NCI-H2081 (cell line): ENCODE data around the gene INSRR.

Experiments used
- DNase-seq, 2 experiments: peaks; one replicate each; lab custom pipeline; 2025; lab: John Stamatoyannopoulos, UW

INSRR gene

DNA sequence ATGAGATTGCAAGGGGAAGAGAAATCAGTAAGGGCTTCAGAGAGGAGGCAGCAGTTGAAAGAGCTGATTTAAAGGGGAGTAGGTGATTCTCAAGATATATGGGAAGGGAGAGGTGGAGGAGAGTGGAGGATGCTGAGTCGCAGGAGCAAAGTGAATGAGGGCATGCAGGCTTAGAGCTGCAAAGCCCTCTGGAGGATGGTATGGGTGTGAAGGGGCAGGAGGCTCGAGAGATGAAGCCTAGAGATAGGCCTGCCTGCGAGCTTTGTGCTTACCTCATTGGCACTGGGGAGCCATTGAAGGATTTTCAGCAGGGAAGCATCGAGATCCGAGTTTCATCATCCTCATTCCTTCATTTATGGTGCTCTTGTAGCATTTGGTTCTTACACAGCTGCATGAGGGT, 26.5 kb downstream of the INSRR start:
- DNase-seq: no peak

DNA sequence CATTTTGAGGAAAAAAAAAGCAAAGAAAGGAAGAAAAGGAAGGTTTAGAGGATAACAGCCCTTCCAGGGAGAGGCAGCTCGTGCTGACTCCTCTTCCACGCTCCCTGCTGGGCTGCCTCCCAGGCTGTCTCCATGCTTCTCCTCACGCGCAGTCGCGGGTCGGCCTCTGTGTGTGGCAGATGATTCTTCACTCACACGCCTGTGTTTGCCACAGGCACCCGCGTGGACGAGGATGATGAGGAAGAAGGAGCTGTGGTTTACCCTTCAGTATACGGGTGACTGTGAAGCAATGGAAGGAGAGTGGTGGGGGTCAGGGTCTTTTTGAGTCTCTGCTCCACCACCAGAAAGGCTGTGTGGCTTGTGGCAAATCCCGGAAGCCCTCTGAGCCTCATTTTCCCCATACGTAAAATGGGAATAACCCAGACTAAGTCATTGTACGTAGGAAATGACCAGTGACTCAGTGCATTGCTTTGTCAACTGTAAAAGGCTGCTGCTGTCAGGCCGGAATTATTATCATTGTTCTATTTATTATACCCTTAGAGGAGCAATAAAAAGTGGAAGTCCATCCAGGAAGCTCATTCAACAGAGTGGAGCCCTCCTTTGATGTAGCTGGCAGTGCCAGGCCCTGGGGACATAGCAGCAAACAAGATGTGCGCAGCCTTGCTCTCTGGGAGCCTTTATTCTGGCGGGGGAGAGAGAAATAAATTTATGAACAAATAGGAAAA, 30.4 kb downstream of the INSRR start:
- DNase-seq: no peak

- DNase-seq: no peak
Measured at GRCh38 chr1:156826630-156827029, 32.3 kb downstream of the INSRR start.

DNA sequence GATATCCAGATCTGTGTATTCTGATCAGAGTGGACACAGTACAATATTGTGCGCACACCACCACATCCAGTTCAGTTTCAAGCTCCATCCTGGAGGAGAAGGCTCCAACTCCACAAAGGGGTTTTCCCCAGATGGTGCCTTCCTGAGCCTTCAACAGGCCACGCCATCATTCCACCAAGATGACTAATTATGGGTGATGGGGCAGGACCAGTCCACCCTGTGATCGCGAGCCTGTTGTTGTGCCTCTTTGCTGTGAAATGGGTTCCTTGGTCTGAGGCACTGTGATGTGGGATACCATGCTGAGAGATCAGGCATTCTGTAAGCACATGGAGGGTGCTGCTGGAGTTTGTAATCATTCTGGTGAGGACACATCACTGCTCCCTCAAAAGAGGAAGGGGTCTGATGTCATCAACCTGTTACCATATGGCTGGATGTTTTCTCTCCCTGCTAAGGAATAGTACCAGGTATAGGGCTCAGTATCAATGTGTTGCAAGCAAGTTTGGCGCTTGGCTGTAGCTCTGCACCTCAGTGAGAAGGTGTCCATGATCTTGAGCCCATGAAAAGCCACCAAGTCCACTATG, 35.6 kb downstream of the INSRR start:
- no peak for DNase-seq

- DNase-seq: no peak
Measured at GRCh38 chr1:156822680-156823079, 36.2 kb downstream of the INSRR start.

DNA sequence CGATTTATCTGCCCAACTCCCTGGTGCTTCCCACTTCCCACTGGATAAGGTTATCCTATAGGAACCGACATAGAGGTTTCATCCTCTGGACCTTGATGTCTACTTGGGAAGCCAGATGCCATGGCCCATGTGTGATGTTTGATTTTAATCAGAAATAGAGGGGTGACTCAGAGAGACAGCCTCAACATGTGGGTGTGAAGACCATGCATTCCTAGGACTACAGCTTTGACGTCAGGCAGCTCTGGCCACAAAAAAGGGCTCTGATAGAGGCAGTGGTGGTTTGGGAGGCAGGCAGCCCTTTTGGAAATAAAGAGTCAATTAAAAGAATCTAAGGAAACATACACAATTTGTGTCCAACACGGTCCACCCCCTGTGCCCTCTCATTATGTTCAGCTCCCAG, 37.1 kb downstream of the INSRR start:
- DNase-seq: no peak

DNA sequence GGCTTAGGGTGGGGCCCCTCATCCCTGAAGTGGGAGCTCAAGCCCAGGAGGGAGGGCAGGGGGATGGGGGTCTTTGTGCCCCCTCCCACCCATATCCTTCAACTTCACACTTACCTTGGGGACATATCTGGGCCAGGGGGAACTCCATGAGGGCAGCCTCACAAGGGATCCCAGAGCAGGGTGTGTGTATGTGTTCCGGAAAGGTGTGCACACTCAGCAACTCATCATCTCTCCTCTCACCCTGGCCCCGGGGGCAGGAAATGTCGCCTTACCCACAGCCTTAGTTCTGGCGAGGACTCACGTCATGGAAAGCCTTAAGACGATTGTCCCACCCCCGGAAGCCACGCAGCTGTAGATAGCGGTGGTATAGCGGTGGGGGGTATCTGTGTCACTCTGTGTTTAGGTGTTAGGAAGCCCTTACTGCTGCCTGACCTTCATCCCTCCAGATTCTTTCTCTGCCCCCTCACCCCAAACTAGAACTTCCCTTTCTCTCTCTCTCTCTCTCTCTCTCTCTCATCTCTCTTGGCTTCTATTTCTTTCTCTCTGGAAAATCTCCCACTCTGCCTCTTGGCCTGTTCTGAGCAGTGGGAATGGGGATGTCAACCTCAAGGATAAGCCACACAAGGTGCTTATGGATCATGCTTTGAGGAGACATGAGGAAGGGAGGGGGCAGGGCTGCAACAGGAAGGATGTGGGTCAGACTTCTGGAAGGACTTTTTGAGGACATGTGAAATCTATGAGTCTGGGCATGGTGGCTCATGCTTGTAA, 42.2 kb downstream of the INSRR start, which contains the start of gene SH2D2A:
TSS of gene SH2D2A (minus strand) at position 288 of the 768 bp plus-strand sequence. CDS start at position 148, 140 bp downstream.
- DNase-seq: no peak

- no peak for DNase-seq
Measured at GRCh38 chr1:156815961-156816422, 42.9 kb downstream of the INSRR start.

- DNase-seq: no peak
Measured at GRCh38 chr1:156815307-156815826, 43.5 kb downstream of the INSRR start.

- no peak for DNase-seq
Measured at GRCh38 chr1:156814571-156815260, 44.2 kb downstream of the INSRR start.

DNA sequence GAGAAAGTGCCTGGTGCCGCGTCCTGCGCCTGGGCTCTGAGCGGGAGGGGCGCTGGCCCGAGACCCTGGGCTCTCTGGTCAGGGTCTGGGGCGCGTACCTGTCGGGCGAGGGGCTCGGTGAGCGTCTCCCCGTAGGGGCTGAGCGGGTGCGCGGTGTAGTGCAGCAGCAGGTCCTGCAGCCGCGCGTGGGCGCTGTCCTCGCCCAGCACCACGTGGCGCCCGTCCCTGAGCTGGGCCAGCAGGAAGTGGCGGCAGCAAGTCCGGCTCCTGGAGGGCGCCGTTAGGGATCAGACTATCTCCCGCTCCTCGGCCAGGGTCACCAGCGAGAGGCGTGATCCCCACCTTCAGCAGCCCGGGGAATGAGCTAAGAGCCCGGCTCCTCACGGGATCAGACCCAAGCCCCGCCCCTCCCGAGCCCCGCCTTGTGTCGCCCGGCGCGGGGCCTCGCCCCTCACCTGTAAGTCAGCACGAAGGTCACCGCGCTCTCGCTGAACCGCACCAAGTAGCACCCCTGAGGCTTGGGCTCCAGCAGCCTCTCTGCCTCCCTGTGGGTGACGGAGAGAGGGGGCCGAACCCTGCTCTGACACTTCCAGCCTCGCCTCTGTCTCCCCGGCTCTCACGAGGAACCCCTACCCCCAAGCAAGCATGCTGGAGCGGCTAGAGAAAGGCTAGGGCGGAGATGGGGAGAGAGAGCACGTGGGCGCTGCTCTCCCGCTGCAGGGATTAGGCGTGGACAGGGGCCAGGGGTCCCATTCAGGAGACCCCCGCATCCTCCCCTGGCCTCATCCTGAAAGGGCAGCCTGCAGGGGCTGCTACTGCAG, 45.0 kb downstream of the INSRR start:
- DNase-seq: peak; percentile 59 to 70

GRCh38 chr1:156813298-156813697, 45.6 kb downstream of the INSRR start:
- DNase-seq: no peak

GRCh38 chr1:156812293-156812990, 46.5 kb downstream of the INSRR start:
- no peak for DNase-seq

GRCh38 chr1:156811168-156811567, 47.7 kb downstream of the INSRR start:
- no peak for DNase-seq

DNA sequence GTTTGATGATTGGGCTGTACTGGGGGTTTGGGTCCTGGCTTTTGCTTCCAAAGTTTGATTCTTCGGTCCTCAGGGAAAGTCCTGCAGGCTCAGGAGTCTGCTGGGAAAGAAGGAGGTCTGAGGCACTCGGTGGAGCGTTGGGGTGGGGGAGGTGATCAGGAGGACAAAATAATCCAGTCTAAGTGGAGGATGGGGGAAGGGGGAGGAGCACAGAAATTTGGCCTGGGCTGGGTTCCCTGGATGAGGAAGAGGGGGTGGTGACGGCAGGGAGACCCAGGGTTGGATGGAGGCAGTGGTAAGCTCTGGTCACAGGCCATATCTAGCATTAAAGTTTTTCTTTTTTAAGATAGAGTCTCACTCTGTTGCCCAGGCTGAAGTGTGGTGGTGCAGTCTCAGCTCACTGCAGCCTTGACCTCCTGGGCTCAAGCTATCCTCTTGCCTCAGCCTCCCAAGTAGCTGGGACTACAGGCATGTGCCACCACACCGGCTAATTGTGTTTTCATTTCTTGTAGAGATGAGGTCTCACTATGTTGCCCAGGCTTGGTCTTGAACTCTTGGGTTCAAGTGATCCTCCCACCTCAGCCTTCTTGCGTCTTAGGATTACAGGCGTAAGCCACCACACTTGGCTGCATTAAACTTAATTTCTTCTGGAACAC, 49.1 kb downstream of the INSRR start:
- DNase-seq: no peak

- no peak for DNase-seq
Measured at GRCh38 chr1:156809281-156809680, 49.6 kb downstream of the INSRR start.

GRCh38 chr1:156808186-156809030, 50.5 kb downstream of the INSRR start:
- DNase-seq: no peak

GRCh38 chr1:156807627-156808026, 51.3 kb downstream of the INSRR start:
- no peak for DNase-seq
